ENCODE data around the gene LIMCH1.

The LIMCH1 gene

DNA sequence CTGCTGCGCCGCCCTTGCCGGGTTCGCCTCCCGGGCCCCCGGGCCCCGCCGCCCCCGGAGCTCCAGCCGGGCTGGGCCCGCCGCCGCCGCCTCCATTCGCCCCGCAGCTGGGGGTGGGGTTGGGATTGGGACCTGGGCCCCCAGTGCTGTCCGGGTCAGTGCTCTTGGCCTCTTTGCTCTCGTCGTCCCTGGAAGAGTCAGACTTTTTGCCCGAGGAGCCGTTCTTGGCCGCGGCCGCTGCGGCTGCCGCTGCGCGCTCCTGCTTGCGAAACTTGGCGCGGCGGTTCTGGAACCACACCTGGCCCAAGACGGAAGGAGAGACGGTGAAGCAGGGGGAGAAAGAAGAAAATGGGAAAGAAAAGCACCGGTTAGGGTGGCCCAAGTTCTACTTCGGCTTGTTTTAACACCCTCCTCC is 208.1 kb downstream of the LIMCH1 start:
- Histone ChIP-seq H3K36me3 (ENCODE audit: control insufficient read depth, insufficient read depth, low read length) (no peaks in the 10 kb centered on the region), H3K4me1 (ENCODE audit: control insufficient read depth, insufficient read depth, low read length) (peaks cover 33% of the 10 kb centered on the region), H3K9me3 (ENCODE audit: control insufficient read depth, insufficient read depth, low read depth, low read length) (peaks cover 5% of the 10 kb centered on the region; the same call in 1 of the 2 replicates), H3K27me3 (ENCODE audit: control insufficient read depth, insufficient read depth, low read length) (peaks cover 100% of the 10 kb centered on the region), H3K9ac (ENCODE audit: low read length) (no peak overlapping the region), H3K27ac (ENCODE audit: low read depth, low read length) (no peak overlapping the region), H3K4me3 (ENCODE audit: low read depth, low read length) (peak overlapping the region; percentile 50)

- no peaks in the 10 kb centered on the region for H3K36me3 ChIP-seq (ENCODE audit: control insufficient read depth, insufficient read depth, low read length)
- H3K4me1 ChIP-seq (ENCODE audit: control insufficient read depth, insufficient read depth, low read length) = peaks cover 33% of the 10 kb centered on the region
- H3K9ac ChIP-seq (ENCODE audit: low read length) = no peak overlapping the region
- H3K4me3 ChIP-seq (ENCODE audit: low read depth, low read length) = peak overlapping the region; percentile 50
- peaks cover 5% of the 10 kb centered on the region; the same call in 1 of the 2 replicates for H3K9me3 ChIP-seq (ENCODE audit: control insufficient read depth, insufficient read depth, low read depth, low read length)
- peaks cover 100% of the 10 kb centered on the region for H3K27me3 ChIP-seq (ENCODE audit: control insufficient read depth, insufficient read depth, low read length)
- no peak overlapping the region for H3K27ac ChIP-seq (ENCODE audit: low read depth, low read length)
These were observed 208.7 kb downstream of the LIMCH1 start for GRCh38 chr4:41746440-41747229.

- Histone ChIP-seq H3K36me3 (ENCODE audit: control insufficient read depth, insufficient read depth, low read length) (no peaks in the 10 kb centered on the region), H3K9ac (ENCODE audit: low read length) (no peak overlapping the region), H3K9me3 (ENCODE audit: control insufficient read depth, insufficient read depth, low read depth, low read length) (peaks cover 5% of the 10 kb centered on the region; the same call in 1 of the 2 replicates), H3K4me1 (ENCODE audit: control insufficient read depth, insufficient read depth, low read length) (peaks cover 36% of the 10 kb centered on the region), H3K27me3 (ENCODE audit: control insufficient read depth, insufficient read depth, low read length) (peaks cover 100% of the 10 kb centered on the region), H3K27ac (ENCODE audit: low read depth, low read length) (no peak overlapping the region), H3K4me3 (ENCODE audit: low read depth, low read length) (peak overlapping the region; percentile 50)
These were observed 209.5 kb downstream of the LIMCH1 start for GRCh38 chr4:41747230-41748055.

DNA sequence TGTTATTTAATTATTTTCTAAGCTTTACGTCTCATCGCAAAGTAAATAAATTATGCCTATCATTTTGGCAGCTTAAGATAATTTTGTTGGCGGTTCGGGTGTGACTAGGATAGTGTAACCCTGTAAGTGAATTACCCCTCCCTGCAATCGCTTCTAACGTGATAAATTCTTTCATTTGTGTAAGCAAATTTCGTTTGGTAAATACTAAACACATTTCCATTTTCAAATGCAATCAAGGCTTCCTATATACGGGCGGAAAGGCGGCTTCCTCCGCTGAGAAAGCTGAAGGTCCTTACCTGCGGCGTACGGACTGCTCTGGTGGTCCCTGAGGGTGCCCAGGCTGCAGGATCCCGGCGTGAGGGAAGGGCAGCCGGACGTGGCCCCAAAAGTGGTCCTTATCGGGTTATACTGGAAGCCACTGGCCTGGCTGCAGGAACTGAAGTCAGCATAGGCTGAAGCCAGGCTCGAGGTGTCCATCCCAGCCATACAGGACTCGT is 210.2 kb downstream of the LIMCH1 start:
- no peaks in the 10 kb centered on the region for H3K36me3 ChIP-seq (ENCODE audit: control insufficient read depth, insufficient read depth, low read length)
- peaks cover 100% of the 10 kb centered on the region for H3K27me3 ChIP-seq (ENCODE audit: control insufficient read depth, insufficient read depth, low read length)
- no peak overlapping the region for H3K9ac ChIP-seq (ENCODE audit: low read length)
- no peak overlapping the region for H3K27ac ChIP-seq (ENCODE audit: low read depth, low read length)
- H3K4me3 ChIP-seq (ENCODE audit: low read depth, low read length) = no peak overlapping the region
- H3K4me1 ChIP-seq (ENCODE audit: control insufficient read depth, insufficient read depth, low read length) = peaks cover 36% of the 10 kb centered on the region
- H3K9me3 ChIP-seq (ENCODE audit: control insufficient read depth, insufficient read depth, low read depth, low read length) = peaks cover 5% of the 10 kb centered on the region; the same call in 1 of the 2 replicates

DNA sequence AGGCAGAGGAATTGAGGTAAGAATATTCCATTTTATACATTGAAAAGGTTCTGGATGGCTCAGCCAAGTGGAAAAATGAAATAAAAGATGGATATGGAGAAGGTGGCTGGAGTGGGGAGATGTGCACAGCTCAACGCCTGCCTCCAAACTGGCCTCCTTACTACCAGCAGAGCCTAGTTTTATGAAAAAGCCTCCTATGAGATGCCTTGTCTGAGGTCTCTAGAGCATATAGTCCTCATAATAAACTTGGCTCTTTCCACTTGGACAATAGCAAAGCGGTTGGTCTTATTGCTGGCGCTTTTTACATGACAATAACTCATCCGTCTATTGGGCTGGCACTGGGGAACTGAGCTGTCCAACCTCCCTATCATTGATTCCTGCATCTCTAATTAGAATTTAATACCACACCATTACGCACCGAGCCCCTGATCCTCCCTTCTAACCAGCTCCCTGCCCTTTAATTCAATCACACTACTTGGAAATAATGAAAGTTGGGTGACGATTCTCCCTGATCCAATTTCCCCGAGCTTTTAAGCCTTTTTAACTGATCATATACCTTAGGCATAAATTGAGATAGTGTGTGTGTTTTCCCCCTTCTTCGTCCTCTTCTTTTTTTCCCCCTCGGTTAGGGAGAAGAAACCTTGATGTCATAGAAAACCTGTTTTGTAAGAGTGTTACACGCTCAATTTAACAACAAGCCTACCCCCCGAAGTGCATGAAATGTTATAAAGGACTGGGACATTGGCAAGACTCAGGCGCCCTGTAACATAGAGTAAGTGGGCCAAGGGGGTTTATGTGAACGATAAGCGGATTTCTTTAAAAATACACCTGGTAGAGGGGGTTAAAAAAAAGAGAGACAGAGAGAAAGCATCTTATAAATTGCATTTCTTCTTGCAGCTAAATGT is 210.9 kb downstream of the LIMCH1 start, which contains the start of gene PHOX2B:
Gene PHOX2B (minus strand): TSS at position 155 of the 905 bp plus-strand sequence. CDS start 115 bp downstream, at position 40.
- peaks cover 36% of the 10 kb centered on the region for H3K4me1 ChIP-seq (ENCODE audit: control insufficient read depth, insufficient read depth, low read length)
- peaks cover 100% of the 10 kb centered on the region for H3K27me3 ChIP-seq (ENCODE audit: control insufficient read depth, insufficient read depth, low read length)

GRCh38 chr4:41749631-41750039 is 211.7 kb downstream of the LIMCH1 start:
- H3K4me1 ChIP-seq (ENCODE audit: control insufficient read depth, insufficient read depth, low read length) = peaks cover 36% of the 10 kb centered on the region
- no peaks in the 10 kb centered on the region for H3K36me3 ChIP-seq (ENCODE audit: control insufficient read depth, insufficient read depth, low read length)
- H3K27ac ChIP-seq (ENCODE audit: low read depth, low read length) = no peak overlapping the region
- H3K9ac ChIP-seq (ENCODE audit: low read length) = no peak overlapping the region
- peaks cover 100% of the 10 kb centered on the region for H3K27me3 ChIP-seq (ENCODE audit: control insufficient read depth, insufficient read depth, low read length)
- H3K9me3 ChIP-seq (ENCODE audit: control insufficient read depth, insufficient read depth, low read depth, low read length) = peaks cover 5% of the 10 kb centered on the region; the same call in 1 of the 2 replicates
- H3K4me3 ChIP-seq (ENCODE audit: low read depth, low read length) = no peak overlapping the region

More for the DNA sequence above, 210.9 kb downstream of the LIMCH1 start, which contains the start of gene PHOX2B:
- no peak within 1 kb of the TSS for H3K9ac ChIP-seq (ENCODE audit: low read length)
- no peak within 1 kb of the TSS for H3K27ac ChIP-seq (ENCODE audit: low read depth, low read length)
- no peak within 1 kb of the TSS for H3K4me3 ChIP-seq (ENCODE audit: low read depth, low read length)
- H3K9me3 ChIP-seq (ENCODE audit: control insufficient read depth, insufficient read depth, low read depth, low read length) = peaks cover 5% of the 10 kb centered on the region; the same call in 1 of the 2 replicates
- H3K36me3 ChIP-seq (ENCODE audit: control insufficient read depth, insufficient read depth, low read length) = no peaks in the 10 kb centered on the region

Measured in HUES6 (cell line).